ENCODE results near the gene MCC.

The MCC gene

DNA sequence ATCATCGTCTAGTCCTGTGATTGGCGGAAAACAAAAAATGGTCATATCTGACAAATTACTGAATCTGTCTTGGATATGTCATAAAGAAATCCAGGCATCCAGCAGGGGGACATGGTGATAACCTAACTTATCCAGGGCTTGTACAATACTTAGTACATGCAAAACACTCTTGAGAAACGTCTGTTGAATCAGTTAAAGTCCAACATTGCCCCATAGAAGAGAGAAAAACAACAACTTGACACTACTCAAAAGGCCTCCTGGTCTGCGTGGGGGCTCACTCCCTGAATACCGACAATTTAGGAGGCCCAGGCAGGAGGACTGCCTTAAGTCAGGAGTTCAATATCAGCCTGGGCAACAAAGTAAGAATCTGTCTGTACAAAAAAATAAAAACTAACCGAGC lies 294.1 kb downstream of the MCC start:
- DNase-seq: no peak

DNA sequence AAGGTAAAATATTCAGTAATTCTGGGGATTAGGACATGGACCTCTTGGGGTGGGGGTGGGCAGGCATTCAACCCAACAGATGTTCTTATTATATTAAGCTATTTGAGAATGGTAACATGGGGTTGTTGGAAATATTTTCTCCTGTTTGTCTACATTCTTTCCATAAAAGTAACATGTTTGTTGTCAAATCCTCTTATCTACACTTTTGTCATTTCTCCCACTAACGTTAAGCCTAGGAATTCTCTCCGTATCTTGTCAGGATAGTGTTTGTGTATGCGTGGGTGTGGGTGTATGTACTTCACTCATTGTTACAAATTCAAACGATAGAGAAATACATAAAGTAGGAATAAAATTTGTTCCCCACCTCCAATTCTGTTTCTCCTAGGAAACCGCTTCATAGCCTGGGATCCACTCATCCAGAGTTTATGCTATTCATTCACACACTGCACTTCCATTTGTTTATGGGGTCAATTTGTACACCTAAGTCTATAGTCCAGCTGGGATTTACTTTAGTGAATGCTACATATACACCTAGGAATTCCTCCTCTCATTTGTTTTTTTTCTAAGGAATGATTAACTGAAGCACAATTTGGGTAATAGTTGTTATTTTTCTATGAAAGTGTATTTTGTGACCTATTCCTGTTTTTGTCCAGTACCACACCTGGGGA lies 294.8 kb downstream of the MCC start:
- no peak for DNase-seq

DNA sequence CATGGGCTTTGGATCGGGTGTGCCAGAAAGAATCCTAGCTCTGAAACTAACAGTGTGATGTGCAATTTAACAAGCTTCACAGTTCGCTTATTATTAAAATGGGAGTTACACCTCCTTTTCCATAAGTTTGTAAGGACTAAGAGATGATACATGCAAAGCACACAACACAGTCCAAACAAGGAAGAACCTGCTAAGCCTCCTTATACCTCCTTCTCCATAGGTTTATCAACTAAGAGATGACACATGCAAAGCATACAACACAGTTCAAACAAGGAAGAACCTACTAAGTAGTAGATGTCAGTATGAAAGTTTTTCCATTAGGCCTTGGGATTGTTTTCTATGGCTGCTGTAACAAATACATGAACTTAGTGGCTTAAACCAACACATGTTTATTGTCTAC lies 295.7 kb downstream of the MCC start:
- DNase-seq: no peak

DNA sequence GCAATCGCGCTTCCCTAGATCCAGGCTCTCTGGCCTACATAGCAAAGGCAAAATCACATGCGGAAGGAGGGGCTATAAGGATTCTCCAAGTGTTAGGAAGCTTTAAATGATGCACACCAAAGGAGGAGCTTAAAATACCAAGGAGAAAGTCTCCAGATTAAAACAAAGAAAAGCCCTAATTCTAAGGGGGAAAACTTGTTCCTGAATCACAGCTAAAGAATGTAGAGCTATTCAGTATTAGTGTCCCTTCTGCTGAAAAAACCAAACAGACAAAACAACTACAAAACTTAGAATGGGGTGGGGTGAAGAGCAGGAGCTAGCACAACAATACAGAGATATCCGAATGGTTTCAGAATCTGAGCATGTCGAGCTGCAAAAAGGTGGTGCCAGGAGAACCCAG lies 297.9 kb downstream of the MCC start:
- no peak for DNase-seq

DNA sequence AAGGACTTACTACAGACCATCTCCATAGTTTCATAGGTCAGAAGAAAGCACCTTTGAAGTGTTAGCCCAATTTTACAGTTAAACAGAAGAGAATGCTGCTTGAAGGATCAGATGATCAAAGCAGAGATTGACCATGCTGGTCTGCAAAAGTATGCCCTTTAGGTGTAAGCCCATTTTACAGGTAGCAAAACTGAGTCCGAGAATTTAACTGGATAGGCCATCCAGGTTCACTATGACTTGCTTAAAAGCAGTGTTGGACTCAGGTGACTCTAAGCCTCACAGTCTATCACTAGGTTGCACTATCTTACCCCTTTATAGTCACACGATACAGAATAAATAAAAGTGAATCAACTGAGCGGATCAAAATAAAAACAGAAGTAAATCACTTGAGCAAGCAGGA lies 299.0 kb downstream of the MCC start:
- no peak for DNase-seq

DNA sequence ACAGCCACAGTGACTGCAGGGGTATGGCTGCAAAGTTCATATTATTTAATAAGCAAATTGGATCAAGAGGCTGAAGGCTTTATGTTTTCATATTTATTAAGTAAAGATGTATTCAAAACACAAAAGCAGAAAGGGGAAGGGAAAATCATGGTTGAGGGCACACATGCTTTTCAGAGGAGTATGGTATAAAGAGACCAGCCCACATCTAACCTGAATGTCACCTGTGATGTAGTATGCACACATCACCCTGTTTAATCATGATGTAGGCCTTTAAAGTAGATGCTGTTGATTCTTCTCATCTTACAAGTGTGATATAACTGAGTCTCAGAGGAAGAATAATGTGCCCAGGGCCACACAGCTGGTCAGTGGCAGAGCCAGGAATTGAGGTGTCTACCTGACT lies 299.8 kb downstream of the MCC start:
- no peak for DNase-seq

DNA sequence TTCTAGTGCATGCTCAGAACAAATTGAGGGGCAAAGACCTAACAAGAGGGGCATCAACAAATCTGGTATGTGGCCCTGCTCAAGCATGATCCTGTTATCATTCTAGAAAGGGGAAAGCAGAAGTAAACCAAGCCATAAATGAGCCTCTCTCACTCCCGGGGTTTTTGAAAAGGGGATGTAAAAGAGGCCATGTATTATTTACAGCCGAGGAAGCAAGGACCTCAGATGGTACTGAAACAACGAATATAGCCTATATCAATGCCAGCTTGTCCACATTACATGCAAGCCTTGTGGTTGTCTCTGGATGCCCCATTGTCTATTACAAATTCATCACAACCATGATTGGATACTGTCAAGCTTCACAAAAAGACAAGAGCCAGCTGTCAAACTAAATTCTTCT lies 300.3 kb downstream of the MCC start:
- no peak for DNase-seq

DNA sequence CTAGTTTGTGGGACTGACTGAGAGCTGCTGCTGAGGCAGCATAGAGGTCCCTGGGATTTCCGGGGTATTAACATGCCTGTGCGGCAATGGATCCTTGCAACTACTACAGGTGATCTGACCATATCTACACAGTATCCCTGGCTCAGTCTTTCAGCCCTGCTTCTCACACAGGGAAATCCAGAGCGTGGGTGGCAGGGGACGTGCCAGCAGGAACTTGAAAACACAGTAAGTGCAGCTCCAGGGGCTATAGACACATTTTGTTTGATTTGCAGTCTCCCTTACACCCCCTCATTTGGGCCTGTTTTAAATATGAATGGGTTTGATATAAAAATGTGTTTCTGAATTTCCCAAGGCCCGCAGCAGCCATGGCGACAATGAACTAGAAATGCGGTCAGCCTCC lies 302.2 kb downstream of the MCC start:
- no peak for DNase-seq

DNA sequence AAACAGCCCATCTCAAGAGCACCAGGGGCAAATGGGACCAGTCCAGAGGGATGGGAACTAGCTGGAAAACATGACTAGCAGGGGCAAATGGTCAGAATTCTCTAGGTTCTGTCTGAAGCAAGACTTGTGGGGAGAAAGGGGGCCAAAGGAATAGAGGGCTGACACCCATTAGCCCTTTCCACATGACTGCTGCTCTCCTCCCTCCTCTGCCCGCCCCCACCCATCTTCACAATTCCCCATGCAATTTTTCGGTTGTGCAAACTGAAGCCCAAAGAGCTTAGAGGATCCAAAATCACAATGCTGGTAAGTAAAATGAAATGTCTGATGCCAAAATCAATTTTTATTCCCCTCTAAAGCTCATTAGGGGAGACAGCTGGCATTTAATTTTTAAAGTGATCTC lies 304.6 kb downstream of the MCC start:
- DNase-seq: no peak

DNA sequence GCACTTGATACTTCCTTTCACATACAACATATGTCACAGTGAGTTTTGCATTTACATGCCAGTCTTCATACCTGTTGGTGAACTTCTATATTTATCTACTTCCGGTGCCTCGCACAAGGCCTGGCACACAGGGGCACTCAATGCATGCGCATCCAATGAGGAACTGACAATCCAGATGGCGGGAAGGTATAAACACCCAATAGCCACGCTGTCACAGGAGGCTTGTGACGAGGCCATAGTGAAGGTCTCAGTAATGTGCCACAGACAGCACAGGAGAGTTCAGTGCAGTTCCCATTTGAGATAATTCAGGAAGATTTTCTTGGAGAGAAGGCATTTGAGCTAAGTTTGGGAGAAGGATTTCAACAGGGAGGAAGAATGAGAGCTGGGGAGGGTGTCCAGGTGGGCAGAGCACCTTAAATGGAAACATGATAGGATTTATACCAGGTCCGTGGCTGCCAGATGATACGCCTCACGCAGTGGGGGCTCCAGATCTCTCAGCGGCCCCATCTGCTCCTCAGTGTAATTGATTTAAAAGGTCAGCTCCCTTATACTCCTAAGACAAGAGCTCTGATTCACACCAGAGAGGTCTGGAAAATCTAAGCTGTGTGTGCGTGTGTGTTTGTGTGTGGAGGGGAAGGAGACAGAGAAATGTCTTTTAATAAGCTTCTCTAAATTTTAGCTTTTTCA lies 305.5 kb downstream of the MCC start:
- DNase-seq: no peak

DNA sequence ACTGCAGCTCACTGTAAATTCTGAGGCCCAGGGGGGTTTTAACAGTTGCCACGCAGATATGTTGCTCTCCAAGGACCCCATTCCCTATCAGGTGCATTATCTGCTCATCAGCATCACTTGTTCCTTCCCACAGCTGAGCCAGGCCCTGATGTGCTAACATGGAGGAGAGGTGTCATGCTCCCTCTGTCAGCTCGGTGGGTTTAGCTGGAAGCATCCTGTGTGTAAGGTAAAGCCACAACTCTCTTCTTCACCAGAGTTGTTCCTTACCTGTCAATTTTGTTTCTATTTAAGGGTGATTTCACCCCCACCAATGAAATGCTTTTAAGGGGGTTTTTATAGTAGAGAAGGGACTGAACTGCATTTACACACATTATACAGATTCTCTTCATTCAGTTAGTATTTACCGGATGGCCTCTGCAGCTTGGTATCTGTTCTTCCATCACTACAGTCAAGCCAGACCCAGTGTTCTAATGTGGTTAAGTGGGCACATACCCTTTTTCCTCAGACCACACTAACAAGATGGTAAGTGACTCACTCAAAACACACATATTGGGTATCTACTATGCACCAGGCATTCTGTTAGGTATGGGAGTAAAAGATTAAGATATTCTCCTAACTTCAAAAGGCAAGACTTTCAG lies 306.3 kb downstream of the MCC start:
- no peak for DNase-seq

DNA sequence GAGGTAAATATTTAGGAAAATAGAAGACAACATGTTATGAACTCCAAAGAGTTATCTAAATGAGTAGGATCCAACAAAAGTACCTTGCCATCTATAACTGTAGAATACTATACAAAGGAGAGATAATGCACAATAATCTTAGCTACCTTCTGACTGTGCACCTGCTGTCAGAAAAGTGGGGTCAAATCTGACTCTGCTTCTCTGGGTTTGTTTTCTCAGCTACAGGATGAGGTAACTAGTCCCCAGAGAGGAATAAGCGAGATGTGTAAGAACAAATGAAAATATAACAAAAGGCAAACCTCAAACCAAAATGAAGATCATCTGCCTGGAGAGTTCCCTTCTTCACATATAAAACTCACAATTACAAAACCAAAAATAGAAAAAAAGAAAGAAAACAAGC lies 306.8 kb downstream of the MCC start:
- no peak for DNase-seq

DNA sequence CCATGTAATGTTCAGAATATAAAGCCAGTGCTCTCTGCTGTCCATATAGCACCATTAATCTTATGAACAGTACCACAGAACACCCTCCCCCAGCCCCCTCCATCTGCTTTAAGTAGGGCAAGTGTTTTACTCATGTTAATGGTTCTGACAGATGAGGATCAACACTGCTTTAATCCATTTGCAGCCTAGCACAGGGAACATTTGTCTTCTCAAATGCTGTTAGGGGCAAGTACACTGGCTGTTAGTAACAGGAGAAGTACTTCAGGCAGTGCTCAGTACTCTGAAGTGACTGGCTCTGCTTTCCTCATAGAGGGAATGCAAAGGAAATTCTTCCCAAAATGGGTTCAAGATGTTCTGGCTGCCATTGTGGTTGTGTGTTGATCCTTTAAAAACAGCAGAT lies 309.1 kb downstream of the MCC start:
- no peak for DNase-seq

DNA sequence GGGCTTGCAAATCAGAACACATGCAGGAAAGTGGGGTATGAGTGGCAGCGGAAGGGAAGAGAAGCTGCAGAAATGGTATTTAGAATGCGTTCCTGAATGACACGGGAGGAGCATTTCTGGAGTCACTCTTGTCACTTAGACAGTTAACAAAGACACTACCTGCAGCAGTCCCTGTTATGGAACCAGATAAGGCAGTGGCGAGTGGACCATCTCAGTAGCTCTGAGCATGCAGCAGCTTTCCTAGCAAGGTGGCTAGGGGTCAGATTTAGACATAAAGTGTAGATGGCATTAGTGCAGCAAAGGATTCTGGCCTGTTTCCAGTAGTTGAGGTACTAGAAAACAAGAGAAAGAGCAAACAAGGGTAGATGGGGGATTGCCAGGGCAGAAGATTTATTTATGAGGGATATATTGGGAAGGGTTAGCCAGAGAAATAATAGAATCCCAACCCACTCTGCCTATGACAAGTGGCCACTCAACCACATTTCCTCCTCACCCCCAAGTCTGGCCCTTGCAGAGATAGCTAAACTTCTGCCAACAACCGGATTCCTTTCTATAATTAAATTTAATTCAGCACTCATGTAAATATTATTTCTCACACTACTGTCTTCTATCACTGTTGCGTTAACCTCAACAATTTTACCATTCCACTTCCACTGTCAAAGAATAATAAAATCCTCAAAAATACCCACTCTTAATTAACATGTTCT lies 310.0 kb downstream of the MCC start:
- no peak for DNase-seq

DNA sequence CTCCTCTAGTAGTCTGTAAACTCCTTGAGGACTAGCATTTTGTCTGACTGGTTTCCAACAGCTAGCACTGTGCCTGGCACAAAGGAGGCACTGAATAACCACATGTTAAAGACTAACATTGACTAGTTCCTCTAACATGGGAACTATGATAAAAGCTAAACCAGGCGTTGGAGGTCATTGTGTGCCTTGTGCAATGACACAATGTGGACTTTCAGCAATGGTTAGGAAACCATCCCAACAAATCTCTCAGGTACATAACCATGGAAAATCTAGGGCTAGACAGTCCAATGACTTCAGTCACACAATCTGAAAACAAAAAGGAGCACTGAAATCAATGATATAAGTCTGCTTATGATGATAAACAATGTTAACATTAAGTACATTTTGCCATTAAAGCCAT lies 311.0 kb downstream of the MCC start:
- no peak for DNase-seq

DNA sequence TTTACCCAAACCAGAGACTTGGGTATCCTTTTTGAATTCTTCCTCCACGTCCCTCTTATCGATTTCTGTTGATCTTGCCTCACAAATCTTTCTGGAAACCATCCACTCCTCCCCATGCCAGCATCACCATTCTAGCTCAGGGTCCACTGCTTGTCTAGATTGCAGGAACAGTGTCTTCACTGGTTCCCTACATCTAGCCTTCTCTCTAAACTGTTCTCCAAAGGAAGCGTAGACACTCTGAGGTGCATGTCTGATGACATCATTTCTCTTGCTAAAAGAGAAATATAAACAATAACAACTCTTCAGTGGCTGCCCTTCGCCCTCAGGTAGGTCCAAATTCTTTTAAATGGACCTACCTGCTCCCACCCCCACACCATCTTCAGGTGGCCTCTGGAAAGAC lies 311.5 kb downstream of the MCC start:
- DNase-seq: no peak

DNA sequence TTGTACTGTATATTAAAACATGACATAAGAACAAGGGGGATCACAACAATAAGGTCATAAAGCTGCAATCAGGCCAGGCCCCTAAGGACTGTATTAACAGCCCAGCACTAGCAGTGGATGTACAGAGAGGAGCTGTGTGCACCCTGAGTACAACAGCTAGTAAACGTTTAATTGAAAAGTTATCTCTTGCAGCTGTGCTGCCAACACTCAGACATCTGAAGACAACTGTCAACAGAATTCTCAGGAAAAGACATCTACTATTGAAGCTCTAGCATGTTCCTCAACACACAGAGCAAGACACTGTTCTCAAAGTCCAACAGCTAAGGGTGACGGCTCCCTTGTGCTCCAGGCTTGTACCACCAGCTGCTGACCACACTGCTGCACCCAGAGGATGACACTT lies 312.1 kb downstream of the MCC start:
- no peak for DNase-seq

DNA sequence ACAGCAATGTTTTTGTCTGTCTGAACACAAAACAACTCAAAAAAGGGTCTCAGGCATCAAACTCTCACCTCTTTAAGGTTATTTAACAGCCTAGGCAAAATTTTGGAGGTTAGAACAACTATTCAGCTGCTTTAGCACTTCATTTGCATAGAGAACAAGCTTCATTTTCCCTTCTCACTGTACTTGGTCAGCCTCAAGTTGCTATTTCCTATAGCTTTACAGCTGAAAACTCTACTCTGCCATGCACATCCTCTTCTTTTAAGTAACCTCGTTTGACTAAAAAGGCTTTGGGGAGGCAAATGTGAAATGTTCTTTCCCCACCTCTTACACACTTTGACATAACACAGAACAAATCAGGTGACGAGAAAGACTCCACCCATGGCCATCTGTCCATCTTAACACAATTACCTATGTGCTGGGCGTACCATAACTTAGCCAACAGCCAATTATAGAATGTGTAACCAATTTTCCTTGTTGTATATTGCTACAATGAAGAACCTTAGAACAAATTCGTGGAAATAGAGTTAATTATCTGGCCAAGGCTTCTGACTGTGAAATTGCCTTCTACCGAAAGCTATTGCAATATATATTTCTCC lies 315.9 kb downstream of the MCC start:
- no peak for DNase-seq

DNA sequence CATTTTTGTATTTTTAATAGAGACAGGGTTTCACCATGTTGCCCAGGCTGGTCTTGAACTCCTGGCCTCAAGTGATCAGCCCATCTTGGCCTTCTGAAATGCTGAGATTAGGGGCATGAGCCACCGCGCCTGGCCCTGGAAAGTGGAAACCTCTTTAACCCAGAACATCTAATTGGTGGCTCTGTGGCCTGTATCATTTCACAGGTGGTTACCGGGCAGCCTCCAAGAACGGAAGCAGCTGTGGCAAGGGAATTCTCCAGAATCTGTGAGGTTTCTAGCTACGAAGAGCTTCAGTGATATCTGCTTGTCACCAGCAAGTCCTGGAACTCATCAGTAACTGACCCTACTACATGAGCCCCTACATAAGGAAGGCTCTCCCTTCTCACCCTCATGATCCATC lies 316.7 kb downstream of the MCC start:
- DNase-seq: no peak

DNA sequence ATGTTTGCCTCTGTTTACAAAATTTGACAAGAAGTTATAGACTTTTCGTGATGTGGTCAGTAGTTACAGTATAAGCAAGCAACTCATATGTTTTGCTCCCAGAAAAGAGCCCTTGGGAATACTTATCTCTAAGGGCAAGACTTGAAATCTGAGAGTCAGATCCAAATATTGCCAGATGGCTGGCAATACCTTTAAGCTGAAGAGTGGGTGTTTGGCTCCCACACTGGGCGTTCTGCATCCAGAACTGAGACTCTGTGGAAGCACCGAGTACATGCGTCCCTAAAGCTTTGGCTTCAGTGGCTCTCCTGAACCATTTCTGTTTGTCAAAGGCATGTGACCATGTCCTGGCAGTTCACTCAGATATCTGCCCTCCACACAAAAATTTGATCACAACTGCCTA lies 317.5 kb downstream of the MCC start:
- no peak for DNase-seq

DNA sequence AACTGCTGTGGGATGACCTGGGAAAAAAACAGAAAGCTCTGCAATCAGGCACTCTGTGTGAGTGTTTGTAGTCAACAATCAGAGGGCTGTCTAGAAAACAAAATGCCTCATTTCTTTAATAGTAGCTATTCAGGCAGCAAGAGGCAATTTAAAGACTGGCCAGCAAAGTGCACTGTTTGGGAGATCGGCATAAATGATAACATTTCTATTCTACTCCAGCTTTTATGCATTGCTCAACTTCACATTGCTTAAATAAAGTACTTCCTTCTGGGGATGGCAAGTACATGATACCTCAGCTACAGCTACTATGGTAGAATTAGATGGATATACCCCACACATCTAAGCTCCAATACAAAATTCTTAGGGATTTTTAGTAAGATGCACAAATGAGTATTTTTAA lies 318.5 kb downstream of the MCC start:
- no peak for DNase-seq

DNA sequence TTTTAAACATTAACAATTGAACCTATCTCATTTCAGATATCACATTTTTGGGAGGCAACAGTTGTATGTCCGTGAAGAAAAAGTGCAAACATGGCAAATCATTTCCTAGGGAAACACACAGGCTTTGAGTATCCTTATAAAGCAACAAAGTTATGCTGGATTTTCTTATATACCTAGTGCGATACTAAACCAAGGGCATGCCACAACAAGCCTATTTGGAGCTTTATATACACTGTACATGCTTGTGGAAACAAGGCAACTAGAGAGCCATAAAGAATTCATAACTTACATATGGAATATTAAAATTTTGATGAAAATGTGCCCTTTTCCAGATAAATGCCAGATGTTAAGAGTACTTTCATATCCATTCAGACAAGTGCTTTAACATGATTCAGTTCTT lies 320.3 kb downstream of the MCC start:
- DNase-seq: no peak

DNA sequence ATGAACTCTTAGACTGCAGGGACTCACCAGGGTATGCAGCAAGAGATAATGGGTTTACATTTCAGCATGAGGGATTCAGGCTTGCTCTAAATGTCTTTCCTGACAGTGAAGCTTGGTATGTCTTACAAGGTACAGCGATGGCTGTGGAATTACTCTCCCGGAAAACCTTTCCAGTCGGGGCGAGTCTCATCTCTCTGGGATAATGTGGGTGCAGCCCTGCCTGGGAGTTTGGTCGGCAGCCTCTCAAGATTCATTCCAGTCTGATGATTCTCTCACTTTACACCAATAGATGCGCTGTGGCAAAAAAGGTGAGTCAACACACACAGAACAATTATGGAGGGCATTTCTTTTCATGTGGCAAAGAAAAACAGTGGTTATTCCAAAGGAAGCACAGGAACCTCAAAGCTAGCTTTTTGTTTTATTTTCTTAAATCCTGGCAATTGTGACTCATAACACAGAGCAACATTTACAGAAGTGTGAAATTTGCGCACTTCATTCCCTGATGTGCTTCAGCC lies 321.3 kb downstream of the MCC start:
- no peak for DNase-seq

All from NCI-H1417 treated with DMSO at 0.1 percent for 48 hours (cell line).